HCT116 (cell line): ENCODE data around the gene PDE8A. TPM values are rescaled to one million over a fixed set of nuclear protein-coding genes. Genes with fewer than 3 reads are reported as not detected.

Experiments used
- ATAC-seq: fragments of 200-7000 bp; cut with Tn5 transposase; 2 replicates; pipeline ENCODE4 v1.9.1; 2020; ENCODE audit warnings: mild to moderate bottlenecking, moderate library complexity
- BruUV-seq: library from RNA; stranded (reverse); fragments of 400-500 nt; replicated peaks from 2 replicates; lab custom pipeline; 2021; lab: Mats Ljungman, UMichigan
- CTCF ChIA-PET: fragments of 300-600 bp; sonication (Branson Sonifier 250); formaldehyde crosslinking; loops from one replicate; lab custom pipeline; 2021; ENCODE audit warnings: antibody characterized with exemption; lab: Charles Lee
- POLR2A ChIA-PET: fragments of 300-600, 350-600 bp; sonication (Branson Sonifier 250); formaldehyde crosslinking; loops from one replicate; lab custom pipeline; 2021; ENCODE audit warnings: antibody characterized with exemption; lab: Charles Lee
- RAD21 ChIA-PET, 2 experiments: fragments of 300-600 bp; sonication (Branson Sonifier 250); formaldehyde crosslinking; loops; one replicate each; lab custom pipeline; 2023; ENCODE audit warnings: low total read pairs in 2 of 2; ENCODE audit not compliant: uncharacterized antibody in 2 of 2, unreplicated experiment in 2 of 2, low non-redundant PET in 1 of 2; lab: Charles Lee
- DNase-seq: peaks from one replicate; pipeline ENCODE4 v3.0.0-alpha.2; 2010; ENCODE audit warnings: low read depth, low spot score
- H2AFZ ChIP-seq: fragments of 200-600 bp; shearing (Covaris generic), sonication (generic); 2 replicates; pipeline ENCODE4 v1.6.1; 2017; ENCODE audit warnings: low read depth, mixed run types, mixed read lengths, antibody characterized with exemption, low read length; ENCODE audit not compliant: poor library complexity, severe bottlenecking
- H3K27ac ChIP-seq: 2 replicates; pipeline ENCODE4 v1.5.1; 2012; ENCODE audit warnings: low read depth, low read length
- H3K27me3 ChIP-seq: fragments of 200-600 bp; sonication (generic); 2 replicates; pipeline ENCODE4 v1.6.1; 2016; ENCODE audit warnings: mixed run types, low read length, mixed read lengths; ENCODE audit not compliant: insufficient read depth
- H3K36me3 ChIP-seq, 2 experiments: fragments of 200-500 bp in 1 of 2; fragments of 200-600 bp in 1 of 2; sonication (Bioruptor generic) in 1 of 2; sonication (generic) in 1 of 2; 2 replicates each; pipeline versions ENCODE4 v1.5.1 to v1.6.1; 2014 to 2016; ENCODE audit warnings: low read length in 2 of 2, inconsistent platforms in 1 of 2, mixed read lengths in 1 of 2, mixed run types in 1 of 2; ENCODE audit not compliant: insufficient read depth in 2 of 2, control insufficient read depth in 1 of 2
- H3K4me1 ChIP-seq, 2 experiments: fragments of 200-600 bp in 1 of 2; sonication (generic) in 1 of 2; 2 replicates each; pipeline versions ENCODE4 v1.5.1 to v1.6.1; 2012 to 2017; ENCODE audit warnings: low read length in 2 of 2, inconsistent platforms in 1 of 2, mild to moderate bottlenecking in 1 of 2, mixed read lengths in 1 of 2, mixed run types in 1 of 2, moderate library complexity in 1 of 2; ENCODE audit not compliant: insufficient read depth in 2 of 2, control insufficient read depth in 1 of 2
- H3K4me2 ChIP-seq: fragments of 200-600 bp; sonication (generic); 2 replicates; pipeline ENCODE4 v1.6.1; 2017; ENCODE audit warnings: mixed run types, low read length, mixed read lengths
- H3K4me3 ChIP-seq, 2 experiments: fragments of 200-600 bp in 1 of 2; sonication (generic) in 1 of 2; replicated peaks in 1 of 2; 2 replicates each; pipeline ENCODE4 v1.5.1; 2011 to 2016; ENCODE audit warnings: low read length in 2 of 2, control low read depth in 1 of 2, low read depth in 1 of 2, mild to moderate bottlenecking in 1 of 2, mixed read lengths in 1 of 2, mixed run types in 1 of 2
- H3K79me2 ChIP-seq: fragments of 200-600 bp; sonication (generic); 2 replicates; pipeline ENCODE4 v1.6.1; 2017; ENCODE audit warnings: mild to moderate bottlenecking, mixed run types, low read length, moderate library complexity, mixed read lengths; ENCODE audit not compliant: insufficient read depth
- H3K9ac ChIP-seq: fragments of 200-600 bp; sonication (generic); 2 replicates; pipeline ENCODE4 v1.6.1; 2016; ENCODE audit warnings: low read length, mixed read lengths
- H3K9me2 ChIP-seq: fragments of 200-600 bp; sonication (generic), shearing (Covaris generic); 2 replicates; pipeline ENCODE4 v1.6.1; 2017; ENCODE audit warnings: mixed run types, mild to moderate bottlenecking, moderate library complexity; ENCODE audit not compliant: insufficient read depth
- H3K9me3 ChIP-seq, 2 experiments: fragments of 200-500 bp in 1 of 2; fragments of 200-600 bp in 1 of 2; sonication (Bioruptor generic) in 1 of 2; sonication (generic) in 1 of 2; 2 replicates each; pipeline ENCODE4 v1.6.1; 2014 to 2017; ENCODE audit warnings: low read length in 2 of 2, mixed read lengths in 2 of 2, inconsistent platforms in 1 of 2, low read depth in 1 of 2, mild to moderate bottlenecking in 1 of 2, mixed run types in 1 of 2, moderate library complexity in 1 of 2; ENCODE audit not compliant: control insufficient read depth in 1 of 2, insufficient read depth in 1 of 2
- H4K20me1 ChIP-seq: fragments of 200-600 bp; sonication (generic), shearing (Covaris generic); 2 replicates; pipeline ENCODE4 v1.6.1; 2017; ENCODE audit warnings: mixed run types, mild to moderate bottlenecking, moderate library complexity; ENCODE audit not compliant: insufficient read depth
- ELF1 ChIP-seq: IDR thresholded peaks from 2 replicates; pipeline ENCODE4 v1.6.1; 2012; ENCODE audit warnings: low read depth, borderline replicate concordance
- EZH2 ChIP-seq: fragments of 200-600 bp; sonication (generic); IDR thresholded peaks from 2 replicates; pipeline ENCODE4 v1.6.1; 2017; ENCODE audit warnings: antibody characterized with exemption, mixed run types
- FOSL1 ChIP-seq: IDR thresholded peaks from 2 replicates; pipeline ENCODE4 v1.6.1; 2012; ENCODE audit warnings: low read depth
- REST ChIP-seq: IDR thresholded peaks from 2 replicates; pipeline ENCODE4 v1.6.1; 2012; ENCODE audit warnings: low read depth
- SIN3A ChIP-seq: IDR thresholded peaks from 2 replicates; pipeline ENCODE4 v1.6.1; 2012; ENCODE audit warnings: low read depth
- SP1 ChIP-seq: IDR thresholded peaks from 2 replicates; pipeline ENCODE4 v1.6.1; 2012; ENCODE audit warnings: low read depth
- SRF ChIP-seq: IDR thresholded peaks from 2 replicates; pipeline ENCODE4 v1.6.1; 2012; ENCODE audit warnings: low read depth
- TCF7L2 ChIP-seq: IDR thresholded peaks from 2 replicates; pipeline ENCODE4 v1.7.0; 2011; ENCODE audit warnings: borderline replicate concordance, inconsistent platforms; ENCODE audit not compliant: insufficient read depth, insufficient read length; ENCODE audit errors: extremely low read depth
- YY1 ChIP-seq: IDR thresholded peaks from 2 replicates; pipeline ENCODE4 v1.6.1; 2011; ENCODE audit warnings: low read length, low read depth, moderate library complexity, mild to moderate bottlenecking; ENCODE audit not compliant: insufficient replicate concordance; ENCODE audit errors: extremely low read depth
- intact Hi-C: fragments of 100-400 bp; cut with micrococcal nuclease; formaldehyde crosslinking; loops from 2 replicates; pipeline ENCODE4 v1.10.0; 2022
- total RNA-seq: library from RNA; stranded (reverse); gene quantifications from one replicate; pipeline ENCODE4 v1.2.1, GENCODE V29; 2021; ENCODE audit not compliant: unreplicated experiment
- TF ChIP-seq, protein P1 (sequence below), 3 experiments: fragments of 200-600 bp in 1 of 3; sonication (generic) in 1 of 3; IDR thresholded peaks in 2 of 3; conservative IDR thresholded peaks in 1 of 3; 2 replicates each; pipeline ENCODE4 v1.5.1; 2012 to 2017; ENCODE audit warnings: low read depth in 2 of 3, low read length in 2 of 3, antibody characterized with exemption in 1 of 3, borderline replicate concordance in 1 of 3, control low read depth in 1 of 3, mild to moderate bottlenecking in 1 of 3, mixed read lengths in 1 of 3, mixed run types in 1 of 3, moderate library complexity in 1 of 3; ENCODE audit not compliant: insufficient read depth in 1 of 3

Gene PDE8A
- total RNA-seq, 1 experiment from 2014 or later, result 37.8 TPM

DNA sequence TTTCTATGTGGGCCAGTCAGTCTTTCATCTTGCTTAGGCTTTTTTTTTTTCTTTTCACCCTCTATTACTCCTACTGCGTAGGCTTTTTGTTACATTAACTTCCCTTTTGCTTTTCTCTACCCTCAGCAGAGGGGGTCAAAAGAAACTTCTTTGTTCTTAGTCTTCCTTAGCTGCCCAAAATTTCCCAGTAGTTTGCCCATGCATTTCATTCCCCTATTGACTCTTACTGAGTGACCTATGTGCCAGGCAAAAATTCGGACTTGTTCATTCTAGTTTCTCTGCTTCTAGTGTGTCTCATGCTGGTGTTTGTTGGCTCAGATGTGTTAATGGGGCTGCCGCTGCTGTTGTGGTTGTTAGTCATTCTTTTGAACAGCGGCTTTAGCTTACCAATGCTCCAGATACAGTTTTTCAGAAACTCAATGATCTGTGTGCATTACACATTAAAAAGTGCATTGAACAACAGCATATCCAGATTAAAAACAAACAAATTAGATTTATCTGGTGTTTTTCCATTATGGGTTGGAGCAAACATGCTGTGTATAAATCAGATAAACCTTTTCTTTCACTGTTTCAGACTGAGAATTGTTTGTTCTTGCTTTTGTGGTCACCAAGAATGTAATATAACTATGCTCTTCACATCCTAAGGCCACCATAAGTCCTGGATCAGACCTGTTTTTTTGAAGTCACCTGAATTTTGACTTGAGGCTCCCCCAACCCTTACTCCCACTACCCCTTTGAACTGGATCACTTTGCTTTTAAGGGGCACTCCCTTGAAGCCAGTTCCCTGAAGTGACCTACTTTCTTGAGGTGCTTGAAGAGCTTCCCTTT, 43.1 kb downstream of the PDE8A start:
- intact Hi-C loops, result no loop called here
- ChIA-PET POLR2A (interaction anchor here (1.6 kb wide), 1 partner anchor 19 kb away, joined by 9 read pairs; no protein-coding TSS in a partner anchor), CTCF (interaction anchor here (1.3 kb wide), 1 partner anchor 20 kb away, joined by 4 read pairs; no protein-coding TSS in a partner anchor), RAD21 (no interaction called here)
- ATAC-seq, result no peak
- no peak for DNase-seq
- Histone ChIP-seq H3K27me3 (no peaks in the 10 kb centered on the region), H3K4me3 (no peak overlapping the region), H3K4me1 (peaks cover 4 to 10% of the 10 kb centered on the region in 2 experiments; a peak in 3 of 4 replicates), H3K27ac (no peak overlapping the region), H3K9me2 (no peaks in the 10 kb centered on the region), H3K4me2 (no peak overlapping the region), H3K9me3 (no peaks in the 10 kb centered on the region), H3K9ac (no peak overlapping the region), H3K79me2 (peaks cover 90% of the 10 kb centered on the region), H4K20me1 (no peaks in the 10 kb centered on the region), H3K36me3 (no peaks in the 10 kb centered on the region), H2AFZ (no peak overlapping the region)
- TF ChIP-seq EZH2 (no peak), TCF7L2 (no peak), SRF (no peak), SP1 (no peak), YY1 (no peak), REST (no peak), FOSL1 (no peak), SIN3A (no peak), ELF1 (no peak)
- TF ChIP-seq, protein P1, sequence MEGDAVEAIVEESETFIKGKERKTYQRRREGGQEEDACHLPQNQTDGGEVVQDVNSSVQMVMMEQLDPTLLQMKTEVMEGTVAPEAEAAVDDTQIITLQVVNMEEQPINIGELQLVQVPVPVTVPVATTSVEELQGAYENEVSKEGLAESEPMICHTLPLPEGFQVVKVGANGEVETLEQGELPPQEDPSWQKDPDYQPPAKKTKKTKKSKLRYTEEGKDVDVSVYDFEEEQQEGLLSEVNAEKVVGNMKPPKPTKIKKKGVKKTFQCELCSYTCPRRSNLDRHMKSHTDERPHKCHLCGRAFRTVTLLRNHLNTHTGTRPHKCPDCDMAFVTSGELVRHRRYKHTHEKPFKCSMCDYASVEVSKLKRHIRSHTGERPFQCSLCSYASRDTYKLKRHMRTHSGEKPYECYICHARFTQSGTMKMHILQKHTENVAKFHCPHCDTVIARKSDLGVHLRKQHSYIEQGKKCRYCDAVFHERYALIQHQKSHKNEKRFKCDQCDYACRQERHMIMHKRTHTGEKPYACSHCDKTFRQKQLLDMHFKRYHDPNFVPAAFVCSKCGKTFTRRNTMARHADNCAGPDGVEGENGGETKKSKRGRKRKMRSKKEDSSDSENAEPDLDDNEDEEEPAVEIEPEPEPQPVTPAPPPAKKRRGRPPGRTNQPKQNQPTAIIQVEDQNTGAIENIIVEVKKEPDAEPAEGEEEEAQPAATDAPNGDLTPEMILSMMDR (IDR thresholded peaks at IDR 0.05 in 2 of 3, conservative IDR thresholded peaks at IDR 0.05 in 1 of 3; ENCODE audit: borderline replicate concordance in 1 of 3, insufficient read depth in 1 of 3, low read depth in 2 of 3, low read length in 2 of 3), result no peak
- no TSS peak for BruUV-seq
